SIG-M5 (cell line): ENCODE data around the gene LMNB1.

Source experiments
- DNase-seq: peaks from one replicate; lab custom pipeline; 2025; lab: John Stamatoyannopoulos, UW

The LMNB1 gene

GRCh38 chr5:126855266-126855665 lies 78.3 kb downstream of the LMNB1 start:
- no peak for DNase-seq

GRCh38 chr5:126857472-126858410 lies 80.8 kb downstream of the LMNB1 start:
- no peak for DNase-seq

GRCh38 chr5:126858441-126858840 lies 81.5 kb downstream of the LMNB1 start:
- DNase-seq: no peak

GRCh38 chr5:126863402-126863801 lies 86.5 kb downstream of the LMNB1 start:
- no peak for DNase-seq

GRCh38 chr5:126864042-126864688 lies 87.2 kb downstream of the LMNB1 start:
- no peak for DNase-seq

DNA sequence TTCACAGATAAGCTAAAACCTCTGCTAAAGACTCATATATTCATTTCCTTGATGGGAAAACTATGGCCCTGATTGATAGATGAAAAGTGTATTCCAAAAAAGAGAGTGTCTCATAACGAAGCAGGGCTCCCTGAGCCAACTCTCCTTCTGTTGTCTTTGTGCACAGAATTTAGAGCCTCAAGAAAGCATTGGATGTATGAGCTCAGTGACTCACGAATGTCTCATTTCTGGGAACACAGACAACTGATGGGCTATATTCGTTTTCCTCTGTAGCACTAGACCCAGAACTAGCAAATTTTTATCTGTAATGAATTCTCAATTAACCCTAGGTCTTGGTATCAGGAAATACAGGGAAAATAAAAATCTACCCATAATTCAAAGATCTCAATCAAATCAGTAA lies 88.4 kb downstream of the LMNB1 start:
- no peak for DNase-seq

- DNase-seq: no peak
Observed at GRCh38 chr5:126866851-126867636, 90.1 kb downstream of the LMNB1 start.

DNA sequence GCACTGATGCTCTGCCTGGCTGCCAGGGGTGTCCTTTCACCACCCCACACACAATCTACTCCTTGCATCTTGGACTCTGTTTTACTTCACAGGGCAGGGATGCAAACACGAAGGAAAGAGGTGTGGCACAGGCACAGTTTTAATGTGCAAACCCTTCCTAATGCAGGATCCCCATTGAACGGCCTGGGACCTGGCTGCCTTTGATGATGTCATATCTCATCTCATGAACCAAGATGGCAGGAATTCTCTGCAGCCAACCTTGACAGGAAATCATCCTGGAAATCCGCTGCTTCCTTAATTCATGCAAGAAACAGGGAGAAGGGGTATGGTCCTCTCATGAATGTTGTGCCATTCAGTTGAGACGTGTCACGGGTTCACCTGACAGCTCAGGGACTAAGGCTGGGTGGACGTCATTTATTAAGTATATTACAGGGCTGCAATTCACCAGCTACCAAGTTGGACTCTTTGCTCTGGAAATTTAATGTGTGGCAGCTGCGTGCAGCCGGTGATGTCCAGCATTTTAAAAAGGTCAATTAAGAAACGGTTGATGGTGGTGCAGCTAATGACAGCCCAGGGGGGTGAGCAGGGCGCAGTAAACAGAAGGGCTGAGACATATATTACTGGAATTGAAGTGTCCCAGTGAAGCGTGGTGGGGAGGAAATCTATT lies 91.5 kb downstream of the LMNB1 start:
- DNase-seq: no peak

GRCh38 chr5:126869005-126869451 lies 92.1 kb downstream of the LMNB1 start:
- DNase-seq: no peak

DNA sequence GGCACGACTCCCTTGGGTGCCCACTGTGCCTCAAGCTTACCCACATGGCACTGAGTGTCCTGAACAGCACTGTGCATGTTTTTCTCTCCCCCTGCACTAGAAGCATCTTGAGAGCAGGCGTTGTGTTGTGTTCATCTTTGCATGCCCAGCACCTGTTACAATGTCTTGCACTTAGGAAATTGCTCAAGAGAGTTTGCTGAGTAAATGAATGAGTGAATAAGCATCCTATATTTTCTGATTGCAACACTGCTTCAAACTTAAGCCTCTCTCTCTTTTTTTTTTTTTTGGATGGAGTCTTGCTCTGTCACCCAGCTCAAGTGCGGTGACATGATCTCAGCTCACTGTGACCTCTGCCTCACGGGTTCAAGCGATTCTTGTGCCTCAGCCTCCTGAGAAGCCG lies 94.5 kb downstream of the LMNB1 start:
- no peak for DNase-seq

GRCh38 chr5:126872561-126873354 lies 95.8 kb downstream of the LMNB1 start:
- DNase-seq: no peak

DNA sequence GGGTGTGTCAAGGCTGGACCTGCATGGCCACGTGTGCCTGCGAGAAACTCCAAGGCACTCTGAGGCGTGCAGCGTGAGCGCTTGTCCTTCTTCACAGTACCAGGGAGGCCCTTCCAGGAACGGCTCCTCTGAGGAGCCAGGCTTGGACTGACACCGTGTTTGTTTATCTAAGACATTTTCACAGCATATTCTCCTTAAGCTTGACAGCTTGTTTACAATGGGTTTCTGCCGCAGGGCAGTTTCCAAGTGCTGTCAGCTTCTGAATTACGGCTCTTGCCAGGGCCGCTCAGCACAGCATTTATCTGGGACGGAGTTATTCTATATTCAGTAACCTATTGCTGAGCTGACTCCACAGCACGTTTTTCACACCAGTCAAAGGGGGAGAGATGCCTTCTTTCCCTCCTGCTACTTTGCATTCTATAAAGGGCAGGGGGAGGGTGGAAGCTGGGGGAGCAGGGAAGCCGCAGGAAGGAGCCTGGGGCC lies 98.4 kb downstream of the LMNB1 start:
- no peak for DNase-seq

DNA sequence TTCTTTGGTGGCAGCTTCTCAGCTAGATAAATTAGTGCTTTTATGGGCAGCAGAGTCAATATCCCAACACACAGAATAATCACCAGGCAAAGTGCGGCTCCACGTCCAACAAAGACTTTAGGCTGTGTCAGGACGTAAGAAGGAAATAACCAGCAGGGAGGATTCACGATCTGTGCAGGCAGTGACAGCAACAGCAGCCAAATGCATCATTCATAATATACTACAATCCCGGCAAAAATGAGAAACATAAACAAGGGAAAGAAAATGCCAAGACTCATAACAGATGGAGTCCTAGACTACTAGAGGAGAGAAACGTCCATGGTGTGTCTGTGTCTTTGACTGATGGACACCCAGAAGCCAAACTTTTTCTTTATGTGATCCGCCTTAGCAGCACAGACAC lies 100.7 kb downstream of the LMNB1 start:
- DNase-seq: no peak

GRCh38 chr5:126878085-126878484 lies 101.1 kb downstream of the LMNB1 start:
- DNase-seq: no peak

DNA sequence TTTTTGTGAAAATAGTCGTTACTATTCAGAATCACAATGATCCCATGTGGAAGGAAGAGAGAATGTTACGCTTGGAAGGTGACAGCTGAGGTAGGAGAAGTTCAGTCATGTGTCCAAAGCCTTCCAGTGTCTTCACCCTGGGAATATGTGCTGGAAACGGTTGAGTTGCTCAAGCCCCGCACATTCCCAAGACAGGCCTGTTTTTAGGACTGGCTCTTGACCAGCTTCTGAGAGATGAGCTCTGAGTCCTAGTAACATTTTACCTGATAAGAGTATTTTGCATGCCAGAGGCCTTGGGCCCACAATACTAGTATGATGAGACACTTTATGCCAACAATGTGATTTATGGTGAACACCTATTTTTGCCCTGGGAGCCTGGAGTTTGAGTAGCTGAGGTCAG lies 101.7 kb downstream of the LMNB1 start:
- no peak for DNase-seq

DNA sequence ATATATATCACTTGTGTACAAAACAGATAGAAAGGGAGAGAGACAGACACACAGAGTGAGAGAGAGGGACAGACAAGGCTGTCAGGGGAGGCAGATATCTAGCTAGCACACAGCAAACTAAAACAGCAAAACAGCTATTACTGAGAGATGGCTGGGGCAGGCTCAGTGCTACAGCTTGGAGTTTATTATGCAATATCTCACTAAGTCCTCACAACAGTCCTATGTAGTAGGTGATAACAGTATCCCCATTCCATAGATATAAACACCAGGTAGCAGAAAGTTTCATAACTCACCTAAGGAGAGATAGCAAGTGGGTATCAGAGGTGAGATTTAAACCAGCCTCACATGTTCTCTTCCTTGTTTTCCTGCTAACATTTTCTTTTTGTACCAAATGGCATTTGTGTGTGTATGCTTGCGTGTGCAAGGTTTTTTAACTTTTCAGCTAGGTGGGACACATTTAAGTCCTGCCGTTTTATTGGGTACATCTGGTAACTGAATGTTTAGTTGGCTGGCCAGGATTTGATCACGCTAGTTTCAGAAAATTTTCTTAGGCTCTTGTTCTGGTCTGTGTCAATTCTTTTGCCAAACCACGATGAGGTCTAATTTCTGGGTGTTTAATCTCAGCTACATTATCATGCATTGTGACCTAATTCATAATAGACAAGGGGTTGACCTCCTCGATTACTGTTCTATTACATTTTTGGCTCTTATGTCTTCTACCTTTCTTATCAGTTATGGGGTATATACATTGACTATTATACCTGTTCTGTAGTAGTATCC lies 105.1 kb downstream of the LMNB1 start:
- no peak for DNase-seq

DNA sequence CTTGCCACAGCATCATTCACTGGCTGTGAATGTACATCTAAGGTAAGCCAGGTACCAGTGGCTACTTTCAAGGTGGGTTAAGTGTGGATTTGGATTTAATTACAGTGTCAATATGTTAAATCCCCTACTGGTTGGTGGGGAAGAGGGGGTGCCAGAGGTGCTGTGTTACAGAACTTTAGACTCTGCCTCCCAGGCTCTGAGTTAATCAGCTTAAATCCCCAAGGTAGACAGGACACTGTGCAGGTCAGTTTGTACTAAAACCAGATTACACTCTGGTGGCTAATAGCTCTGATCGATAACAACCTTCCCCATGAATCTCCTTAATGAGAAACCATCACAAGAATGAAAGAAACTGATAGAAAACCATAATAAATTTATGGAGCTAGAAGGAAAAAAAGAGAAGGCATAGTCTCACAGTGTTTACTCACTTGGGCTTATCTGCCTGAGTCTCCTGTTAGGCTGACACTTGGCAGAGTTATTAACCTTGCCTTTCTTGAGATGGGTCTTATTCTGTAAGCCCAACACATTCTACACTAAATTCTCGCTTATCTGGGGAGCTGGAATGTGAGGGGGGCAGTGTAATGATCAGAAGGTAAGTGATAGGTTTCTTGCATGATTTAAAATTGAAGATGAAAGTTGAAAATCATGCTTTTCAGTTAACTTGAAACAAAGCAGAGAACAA lies 106.8 kb downstream of the LMNB1 start:
- no peak for DNase-seq

DNA sequence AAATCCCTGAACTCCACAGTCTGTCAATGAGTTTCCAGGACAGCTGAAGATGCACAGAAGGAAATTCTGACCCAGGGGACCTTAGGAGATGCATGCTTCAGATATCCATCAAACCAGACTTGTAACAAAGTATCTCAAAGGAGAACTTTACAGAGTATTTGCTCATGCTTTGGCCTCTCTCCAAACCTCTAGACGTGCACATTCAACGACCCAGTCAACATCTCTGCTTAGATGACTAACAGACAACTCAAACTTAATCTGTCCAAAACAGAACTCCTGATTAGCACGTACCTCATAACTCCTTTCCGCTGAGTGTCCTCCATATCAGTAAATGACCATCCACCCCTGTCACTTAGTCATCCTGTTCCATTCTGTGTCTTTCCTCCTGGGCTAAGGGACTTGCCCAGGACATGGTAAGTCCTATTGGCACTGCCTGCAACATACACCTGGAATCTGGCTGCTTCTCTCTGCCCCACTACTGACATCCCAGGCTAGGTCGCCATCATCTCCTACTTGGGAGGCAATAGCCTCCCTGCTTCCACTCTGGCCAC lies 107.4 kb downstream of the LMNB1 start:
- DNase-seq: no peak
